Tibial nerve (tissue), 3 donors: Measurements from ENCODE around the gene SLC4A1AP.

ENCODE experiments used
- POLR2A ChIP-seq, 2 donors: fragments of 450-650 bp; IDR thresholded peaks; one replicate each; pipeline ENCODE4 v1.6.1; 2017; ENCODE audit warnings: antibody characterized with exemption in 2 of 2, mild to moderate bottlenecking in 2 of 2, moderate library complexity in 2 of 2
- TF ChIP-seq, protein P1 (sequence below), 5 experiments: fragments of 200-600 bp in 3 of 5; fragments of 450-650 bp in 2 of 5; sonication (generic) in 3 of 5; IDR thresholded peaks; one replicate each; pipeline ENCODE4 v1.5.1; 2016 to 2019; ENCODE audit warnings: antibody characterized with exemption in 5 of 5, mild to moderate bottlenecking in 3 of 5, moderate library complexity in 2 of 5

DNA sequence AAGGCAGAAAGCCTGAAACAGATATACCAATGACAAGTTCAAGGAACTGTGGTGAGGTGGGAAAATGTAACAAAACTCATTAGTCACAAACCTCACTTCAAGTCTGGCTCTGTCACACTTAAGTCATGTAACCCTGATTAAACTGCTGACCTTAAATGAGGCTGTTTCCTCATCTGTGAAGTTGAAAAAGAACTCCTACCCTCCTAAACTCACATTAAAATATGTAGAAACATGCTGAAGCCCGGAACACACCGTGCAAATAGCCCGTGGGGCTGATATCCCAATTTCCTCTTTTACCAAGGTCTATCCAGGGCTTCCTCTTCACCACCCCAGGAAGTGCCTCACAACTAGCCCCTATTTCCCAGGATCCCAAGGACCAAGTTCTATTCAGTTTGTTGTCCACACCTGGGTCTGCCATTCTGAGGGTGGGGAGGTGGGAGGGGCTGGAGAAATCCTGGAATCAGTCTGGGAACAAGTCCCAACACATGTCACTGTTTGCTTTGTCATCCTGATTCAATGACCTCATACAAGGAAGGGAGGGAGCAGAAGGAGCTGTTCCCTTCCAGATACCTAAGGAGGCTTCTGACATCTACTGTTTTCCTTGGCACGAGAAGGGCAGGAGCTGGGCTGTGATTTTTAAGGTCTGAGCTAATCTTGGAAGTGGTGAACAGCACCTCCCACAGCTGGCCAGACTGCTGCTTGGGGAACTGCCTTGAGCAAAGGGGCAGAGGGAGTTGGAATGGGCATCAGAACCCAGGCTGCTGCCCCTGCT, 42.3 kb downstream of the SLC4A1AP start:
- TF ChIP-seq, protein P1, sequence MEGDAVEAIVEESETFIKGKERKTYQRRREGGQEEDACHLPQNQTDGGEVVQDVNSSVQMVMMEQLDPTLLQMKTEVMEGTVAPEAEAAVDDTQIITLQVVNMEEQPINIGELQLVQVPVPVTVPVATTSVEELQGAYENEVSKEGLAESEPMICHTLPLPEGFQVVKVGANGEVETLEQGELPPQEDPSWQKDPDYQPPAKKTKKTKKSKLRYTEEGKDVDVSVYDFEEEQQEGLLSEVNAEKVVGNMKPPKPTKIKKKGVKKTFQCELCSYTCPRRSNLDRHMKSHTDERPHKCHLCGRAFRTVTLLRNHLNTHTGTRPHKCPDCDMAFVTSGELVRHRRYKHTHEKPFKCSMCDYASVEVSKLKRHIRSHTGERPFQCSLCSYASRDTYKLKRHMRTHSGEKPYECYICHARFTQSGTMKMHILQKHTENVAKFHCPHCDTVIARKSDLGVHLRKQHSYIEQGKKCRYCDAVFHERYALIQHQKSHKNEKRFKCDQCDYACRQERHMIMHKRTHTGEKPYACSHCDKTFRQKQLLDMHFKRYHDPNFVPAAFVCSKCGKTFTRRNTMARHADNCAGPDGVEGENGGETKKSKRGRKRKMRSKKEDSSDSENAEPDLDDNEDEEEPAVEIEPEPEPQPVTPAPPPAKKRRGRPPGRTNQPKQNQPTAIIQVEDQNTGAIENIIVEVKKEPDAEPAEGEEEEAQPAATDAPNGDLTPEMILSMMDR (IDR thresholded peaks at IDR 0.05) = no peak
- TF ChIP-seq POLR2A (IDR thresholded peaks at IDR 0.05) = peak; percentile 25 to 28
